ENCODE results near the gene PEX10. TPM values are rescaled to one million over a fixed set of nuclear protein-coding genes. Genes with fewer than 3 reads are reported as not detected.

Gene PEX10
- total RNA-seq, 1 experiment from 2014 or later, result 27.6 TPM

GRCh38 chr1:2414297-2414958 is 2.1 kb upstream of the PEX10 start:
- peaks cover 43% of the 10 kb centered on the region for H3K27me3 ChIP-seq (replicated peaks; ENCODE audit: insufficient read depth, low read depth, low read length, poor library complexity)
- TF ChIP-seq EZH2 (IDR thresholded peaks at IDR 0.05; ENCODE audit: borderline replicate concordance, low read depth, low read length, poor library complexity, severe bottlenecking) (no peak), CTCF (conservative IDR thresholded peaks at IDR 0.05; ENCODE audit: low read depth, low read length) (peak; percentile 98)
- no peak overlapping the region for H3K27ac ChIP-seq (ENCODE audit: low read depth, low read length, poor library complexity, severe bottlenecking)
- H3K4me1 ChIP-seq (ENCODE audit: insufficient read depth, low read length, poor library complexity, severe bottlenecking), result peaks cover 16% of the 10 kb centered on the region
- no TSS peak for BruUV-seq (replicated peaks)
- no peaks in the 10 kb centered on the region for H3K36me3 ChIP-seq (ENCODE audit: insufficient read depth, low read length, poor library complexity, severe bottlenecking)
- peak; percentile 80 for DNase-seq (ENCODE audit: low spot score)
- no peaks in the 10 kb centered on the region for H3K9me3 ChIP-seq (ENCODE audit: low read depth, low read length, poor library complexity, severe bottlenecking)
- ChIA-PET CTCF (interaction anchor here (0.6 to 1.0 kb wide), 5 partner anchors 14 to 992 kb away, joined by 3 to 11 read pairs (median 6); no protein-coding TSS in a partner anchor), POLR2A (ENCODE audit: low non-redundant PET) (no interaction called here)
- intact Hi-C loops (cut with micrococcal nuclease; ENCODE audit: unreplicated experiment), result loop anchor here (1.0 kb wide), 3 partner anchors 134 to 1010 kb away; no protein-coding TSS in a partner anchor
- H3K4me3 ChIP-seq (ENCODE audit: low read depth, low read length, poor library complexity, severe bottlenecking), result no peak overlapping the region

GRCh38 chr1:2413495-2414296 is 1.3 kb upstream of the PEX10 start:
- CTCF ChIA-PET, result interaction anchor here (0.6 kb wide), 3 partner anchors 18 to 1011 kb away, joined by 3 to 6 read pairs (median 6); no protein-coding TSS in a partner anchor
- TF ChIP-seq EZH2 (IDR thresholded peaks at IDR 0.05; ENCODE audit: borderline replicate concordance, low read depth, low read length, poor library complexity, severe bottlenecking) (no peak), CTCF (conservative IDR thresholded peaks at IDR 0.05; ENCODE audit: low read depth, low read length) (no peak)
- BruUV-seq (replicated peaks), result no TSS peak

GRCh38 chr1:2412773-2413494 is 570 bp upstream of the PEX10 start:
- Histone ChIP-seq H3K9me3 (ENCODE audit: low read depth, low read length, poor library complexity, severe bottlenecking) (no peaks in the 10 kb centered on the region), H3K27me3 (replicated peaks; ENCODE audit: insufficient read depth, low read depth, low read length, poor library complexity) (peaks cover 28% of the 10 kb centered on the region), H3K4me3 (ENCODE audit: low read depth, low read length, poor library complexity, severe bottlenecking) (peak overlapping the region; percentile 99), H3K36me3 (ENCODE audit: insufficient read depth, low read length, poor library complexity, severe bottlenecking) (peaks cover 3% of the 10 kb centered on the region), H3K27ac (ENCODE audit: low read depth, low read length, poor library complexity, severe bottlenecking) (peak overlapping the region; percentile 89), H3K4me1 (ENCODE audit: insufficient read depth, low read length, poor library complexity, severe bottlenecking) (peaks cover 16% of the 10 kb centered on the region)
- CTCF ChIA-PET, result interaction anchor here (0.6 kb wide), 1 partner anchor 1012 kb away, joined by 6 read pairs; no protein-coding TSS in a partner anchor
- POLR2A ChIA-PET (ENCODE audit: low non-redundant PET), result no interaction called here
- no peak for DNase-seq (ENCODE audit: low spot score)
- intact Hi-C loops (cut with micrococcal nuclease; ENCODE audit: unreplicated experiment), result no loop called here
- TF ChIP-seq EZH2 (IDR thresholded peaks at IDR 0.05; ENCODE audit: borderline replicate concordance, low read depth, low read length, poor library complexity, severe bottlenecking) (no peak), CTCF (conservative IDR thresholded peaks at IDR 0.05; ENCODE audit: low read depth, low read length) (no peak)
- no TSS peak for BruUV-seq (replicated peaks)

More at GRCh38 chr1:2413495-2414296, 1.3 kb upstream of the PEX10 start:
- Histone ChIP-seq H3K27ac (ENCODE audit: low read depth, low read length, poor library complexity, severe bottlenecking) (peak overlapping the region; percentile 89), H3K4me1 (ENCODE audit: insufficient read depth, low read length, poor library complexity, severe bottlenecking) (peaks cover 16% of the 10 kb centered on the region), H3K36me3 (ENCODE audit: insufficient read depth, low read length, poor library complexity, severe bottlenecking) (no peaks in the 10 kb centered on the region), H3K9me3 (ENCODE audit: low read depth, low read length, poor library complexity, severe bottlenecking) (no peaks in the 10 kb centered on the region), H3K4me3 (ENCODE audit: low read depth, low read length, poor library complexity, severe bottlenecking) (peak overlapping the region; percentile 99), H3K27me3 (replicated peaks; ENCODE audit: insufficient read depth, low read depth, low read length, poor library complexity) (peaks cover 36% of the 10 kb centered on the region)
- intact Hi-C loops (cut with micrococcal nuclease; ENCODE audit: unreplicated experiment), result loop anchor here (1.0 kb wide), 3 partner anchors 135 to 1011 kb away; no protein-coding TSS in a partner anchor
- DNase-seq (ENCODE audit: low spot score), result no peak
- POLR2A ChIA-PET (ENCODE audit: low non-redundant PET), result no interaction called here

All from A673 (cell line).